IPS DF 19.7 (cell line): ENCODE data around the gene LILRA1.
"Not testable (repeated sequence)": the region's sequence is repeated elsewhere in the genome, so short reads cannot be mapped to it uniquely, and the experiment has no call there.

Source experiments
- DNase-seq: peaks from one replicate; pipeline ENCODE4 v3.0.0-alpha.2; 2013; ENCODE audit warnings: low read depth, low spot score

Gene LILRA1

GRCh38 chr19:54593445-54593844 is at the start of gene LILRA1:
Gene LILRA1 (plus strand): TSS chr19:54593632. CDS start chr19:54594245, 613 bp downstream.
- not testable (repeated sequence) for DNase-seq

DNA sequence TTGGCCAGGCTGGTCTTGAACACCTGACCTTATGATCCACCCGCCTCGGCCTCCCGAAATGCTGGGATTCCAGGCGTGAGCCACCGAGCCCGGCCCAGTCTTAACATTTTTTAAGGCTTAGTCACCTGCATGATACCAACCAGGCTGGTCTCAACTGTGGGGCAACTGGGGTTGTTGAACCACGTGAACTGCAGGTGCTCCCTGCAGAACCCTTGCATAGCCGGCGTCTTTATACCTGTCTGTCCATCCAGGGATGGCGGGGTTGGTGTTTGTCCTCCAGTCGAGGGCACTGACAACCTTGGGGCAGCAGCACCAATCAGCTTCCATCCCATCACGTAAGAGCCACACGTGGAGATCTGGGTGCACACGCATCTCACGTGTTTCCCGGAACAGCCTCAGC is 44.6 kb upstream of the LILRA1 start:
- no peak for DNase-seq

- no peak for DNase-seq
Observed at GRCh38 chr19:54549224-54549623, 44.2 kb upstream of the LILRA1 start.

DNA sequence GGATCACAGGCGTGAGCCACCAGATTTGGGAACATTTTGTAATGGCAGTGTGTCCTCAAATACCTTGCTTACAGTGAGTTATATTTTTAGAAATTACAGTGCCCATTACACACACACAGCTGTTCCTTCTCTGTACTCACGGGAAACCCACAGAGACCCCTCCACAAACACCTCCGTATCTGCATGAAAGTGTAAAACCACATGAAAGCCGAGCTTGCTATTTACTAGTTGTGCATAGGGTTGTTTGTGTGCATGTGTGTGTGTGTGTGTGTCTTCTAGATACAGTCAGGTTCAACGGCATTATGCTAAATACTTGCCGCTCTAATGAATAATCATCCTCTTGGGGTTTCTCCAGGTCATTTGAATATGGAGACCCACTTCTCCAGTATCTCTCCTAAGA is 42.1 kb upstream of the LILRA1 start:
- no peak for DNase-seq

GRCh38 chr19:54551950-54552912 is 41.2 kb upstream of the LILRA1 start:
- no peak for DNase-seq

DNA sequence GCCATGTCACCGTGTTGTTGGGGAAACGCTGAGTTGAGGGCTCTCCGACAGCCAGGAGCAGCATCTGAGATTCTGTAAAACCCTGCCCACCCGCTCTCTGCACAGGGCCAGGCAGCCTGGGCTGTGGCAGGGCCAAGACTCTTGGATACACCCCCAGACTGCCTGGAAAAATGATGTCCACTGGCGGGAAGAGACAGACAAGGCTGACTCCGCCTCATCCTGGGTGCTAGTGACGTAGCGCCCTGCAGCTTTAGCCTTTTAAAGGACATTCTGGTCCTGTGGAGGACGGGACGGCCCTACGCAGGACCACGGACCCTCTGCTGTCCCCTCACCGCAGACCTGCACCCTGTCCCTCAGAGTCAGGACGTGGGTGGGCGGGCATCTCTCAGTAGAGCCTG is 40.5 kb upstream of the LILRA1 start:
- no peak for DNase-seq

DNA sequence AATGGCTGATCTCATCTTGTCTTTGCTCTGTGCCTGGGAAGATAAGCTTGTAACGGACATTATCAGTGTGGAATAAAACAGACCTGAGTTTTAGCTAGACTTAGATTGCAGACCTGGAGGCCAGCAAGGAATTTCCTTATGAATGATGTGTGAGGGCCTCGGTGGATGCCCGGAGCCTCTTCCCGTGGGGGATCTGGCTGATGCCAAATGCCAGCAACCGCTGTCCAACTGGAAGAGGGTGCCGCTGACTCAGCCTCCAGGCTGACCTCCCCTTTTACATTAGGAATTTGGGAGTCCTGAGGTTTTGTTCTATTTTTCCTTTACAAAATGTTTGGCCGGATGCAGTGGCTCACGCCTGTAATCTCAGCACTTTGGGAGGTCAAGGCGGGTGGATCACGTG is 39.4 kb upstream of the LILRA1 start:
- no peak for DNase-seq

- no peak for DNase-seq
Observed at GRCh38 chr19:54554896-54555295, 38.5 kb upstream of the LILRA1 start.

DNA sequence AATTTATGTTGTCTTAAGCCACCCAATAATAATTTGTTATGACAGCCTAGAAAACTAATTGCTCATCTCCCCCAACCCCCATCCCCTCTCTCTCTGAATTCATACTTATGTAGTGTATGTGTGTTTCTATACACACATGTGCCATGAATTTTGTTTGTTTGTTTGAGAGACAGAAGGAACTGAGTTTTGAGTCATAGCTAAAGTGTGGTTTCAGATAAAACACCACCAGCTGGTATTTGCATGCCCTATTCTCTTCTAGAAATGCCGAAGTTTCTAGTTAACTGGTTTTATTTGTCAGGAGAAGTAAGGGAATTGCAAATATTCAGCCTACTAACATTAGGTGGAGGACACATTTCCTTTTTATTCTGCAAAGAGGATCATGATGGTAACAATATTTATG is 37.2 kb upstream of the LILRA1 start:
- no peak for DNase-seq

GRCh38 chr19:54558339-54558738 is 35.1 kb upstream of the LILRA1 start:
- DNase-seq: no peak

DNA sequence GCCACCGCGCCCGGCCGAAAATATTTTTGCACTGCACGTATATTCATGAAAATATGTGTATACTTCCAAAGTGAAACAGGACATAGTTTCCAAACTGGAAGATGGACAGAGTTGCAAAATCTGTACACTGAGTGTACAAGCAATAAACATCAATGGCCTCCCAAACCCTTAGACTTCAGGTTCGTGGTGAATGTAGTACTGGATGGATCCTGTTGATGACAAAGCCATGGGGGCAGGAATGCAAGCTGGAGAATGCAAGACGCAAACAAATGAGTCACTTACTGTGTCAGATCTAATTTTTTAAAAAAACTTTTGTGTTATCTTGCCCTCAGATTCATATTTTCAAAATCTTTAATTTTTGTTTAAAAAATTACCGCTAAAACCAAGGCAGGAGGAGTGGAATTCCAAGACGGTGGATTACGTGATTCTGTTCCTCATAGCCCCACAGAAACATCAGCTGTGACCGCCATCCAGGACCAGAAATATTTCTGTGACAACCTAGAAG is 32.5 kb upstream of the LILRA1 start:
- DNase-seq: no peak

- DNase-seq: no peak
Observed at GRCh38 chr19:54561840-54562239, 31.6 kb upstream of the LILRA1 start.

GRCh38 chr19:54563206-54563605 is 30.2 kb upstream of the LILRA1 start:
- DNase-seq: not testable (repeated sequence)

- no peak for DNase-seq
Observed at GRCh38 chr19:54570316-54570715, 23.1 kb upstream of the LILRA1 start.

DNA sequence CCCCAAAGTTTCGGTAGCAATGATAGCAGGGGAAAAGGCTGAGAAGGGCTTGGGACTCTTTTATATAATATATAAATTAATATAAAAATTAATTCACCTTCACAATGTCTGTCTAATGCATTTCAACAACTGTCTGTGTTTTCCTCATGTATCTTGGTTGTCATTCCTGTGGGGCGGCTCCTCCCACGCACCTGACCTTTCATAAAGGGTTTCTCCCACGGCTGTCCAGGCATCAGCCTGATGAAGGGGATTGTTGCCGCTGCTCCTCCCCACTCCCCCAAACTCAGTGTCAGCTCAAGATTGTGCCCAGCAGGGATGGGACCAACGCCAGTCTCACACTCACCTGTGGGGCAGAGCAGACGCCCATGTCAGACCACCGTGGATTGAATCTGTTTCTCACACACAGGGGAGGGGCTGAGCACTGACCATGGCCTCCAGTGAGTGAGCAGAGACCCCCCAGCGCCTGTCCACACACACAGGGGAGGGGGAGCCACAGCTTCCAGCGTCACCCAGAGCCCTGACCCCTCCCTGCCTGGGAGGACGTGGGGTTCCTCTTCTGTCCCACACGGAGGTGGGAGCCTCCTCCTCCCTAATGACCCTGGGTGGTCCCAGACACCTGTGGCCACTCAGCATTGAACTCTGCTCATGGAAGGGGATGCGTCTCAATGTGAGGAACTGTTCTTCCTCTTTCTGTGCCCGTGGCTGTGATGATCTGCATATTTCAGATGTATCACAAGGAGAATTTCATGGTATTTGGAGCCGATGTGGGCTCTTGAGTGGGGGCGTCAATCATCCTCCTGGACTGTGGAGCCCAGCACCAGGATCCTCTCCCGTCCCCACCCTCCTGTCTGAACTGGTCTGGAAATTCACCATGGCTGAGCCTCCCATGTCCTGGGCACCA is 21.5 kb upstream of the LILRA1 start:
- DNase-seq: not testable (repeated sequence)

DNA sequence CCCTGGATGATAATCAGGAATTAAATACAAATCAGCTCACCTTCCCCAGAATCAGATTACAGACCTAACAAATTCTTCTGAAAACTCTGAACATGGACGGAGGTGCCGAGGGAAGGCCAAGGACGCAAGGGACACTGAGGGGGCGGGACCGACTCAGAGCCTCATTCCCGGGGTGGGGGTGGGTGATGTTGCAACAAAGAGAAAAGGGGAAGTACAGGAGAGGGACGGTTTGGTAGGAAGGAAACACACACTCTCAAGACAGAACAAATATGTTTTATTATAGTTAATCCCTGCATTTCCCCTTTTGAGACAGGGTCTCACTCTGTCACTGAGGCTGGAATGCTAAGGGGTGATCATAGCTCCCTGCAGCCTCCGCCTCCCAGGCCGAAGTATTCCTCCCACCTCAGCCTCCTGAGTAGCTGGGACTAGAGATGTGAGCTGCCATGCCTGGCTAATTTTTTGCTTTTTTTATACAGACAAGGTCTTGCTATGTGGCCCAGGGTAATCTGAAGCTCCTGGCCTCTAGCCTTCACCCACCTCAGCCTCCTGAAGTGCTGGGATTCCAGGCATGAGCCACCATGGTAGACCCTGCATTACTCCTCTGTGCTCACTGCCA is 20.6 kb upstream of the LILRA1 start:
- no peak for DNase-seq

DNA sequence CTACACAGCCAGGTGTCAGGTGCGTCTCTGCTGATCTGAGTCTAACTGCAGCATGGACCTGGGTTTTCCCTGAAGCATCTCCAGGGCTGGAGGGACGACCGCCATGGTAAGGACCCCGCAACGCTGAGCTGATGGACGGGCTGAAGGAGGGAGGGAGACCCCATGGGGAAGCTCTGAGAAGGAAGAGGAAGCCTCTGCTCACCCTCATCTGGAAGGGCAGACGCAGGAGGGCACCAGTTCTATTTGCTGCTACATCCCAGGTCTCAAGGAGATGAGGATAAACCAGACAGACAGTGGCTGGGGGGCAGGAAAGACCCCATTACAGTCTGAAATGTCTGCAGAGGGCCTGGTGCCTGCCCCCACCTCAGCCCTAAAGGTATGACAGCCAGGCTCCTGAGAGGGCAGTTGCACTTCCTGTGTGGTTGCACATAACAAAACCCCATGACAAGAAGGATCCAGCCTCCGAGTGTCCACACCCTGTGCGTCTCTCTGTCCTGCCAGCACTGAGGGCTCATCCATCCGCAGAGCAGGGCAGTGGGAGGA is 20.0 kb upstream of the LILRA1 start, which contains the start of gene LILRA2:
Gene LILRA2 (plus strand): TSS at position 461 of the 543 bp plus-strand sequence. CDS start 89 bp downstream, outside the sequence.
- DNase-seq: no peak

DNA sequence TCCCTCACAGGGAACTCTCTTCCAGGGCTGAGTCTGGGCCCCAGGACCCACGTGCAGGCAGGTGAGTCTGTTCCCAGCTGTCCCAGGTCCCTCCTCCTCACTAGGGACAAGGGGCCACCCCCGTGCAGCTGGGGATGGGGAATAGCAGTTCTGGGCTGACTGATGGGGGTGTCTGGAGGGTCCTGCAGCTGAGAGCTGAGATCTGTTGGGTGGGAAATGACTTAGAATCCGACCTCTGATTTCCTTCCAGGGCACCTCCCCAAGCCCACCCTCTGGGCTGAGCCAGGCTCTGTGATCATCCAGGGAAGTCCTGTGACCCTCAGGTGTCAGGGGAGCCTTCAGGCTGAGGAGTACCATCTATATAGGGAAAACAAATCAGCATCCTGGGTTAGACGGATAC is 19.4 kb upstream of the LILRA1 start:
- no peak for DNase-seq

GRCh38 chr19:54574527-54575056 is 18.8 kb upstream of the LILRA1 start:
- no peak for DNase-seq

- DNase-seq: not testable (repeated sequence)
Observed at GRCh38 chr19:54575205-54575604, 18.2 kb upstream of the LILRA1 start.

DNA sequence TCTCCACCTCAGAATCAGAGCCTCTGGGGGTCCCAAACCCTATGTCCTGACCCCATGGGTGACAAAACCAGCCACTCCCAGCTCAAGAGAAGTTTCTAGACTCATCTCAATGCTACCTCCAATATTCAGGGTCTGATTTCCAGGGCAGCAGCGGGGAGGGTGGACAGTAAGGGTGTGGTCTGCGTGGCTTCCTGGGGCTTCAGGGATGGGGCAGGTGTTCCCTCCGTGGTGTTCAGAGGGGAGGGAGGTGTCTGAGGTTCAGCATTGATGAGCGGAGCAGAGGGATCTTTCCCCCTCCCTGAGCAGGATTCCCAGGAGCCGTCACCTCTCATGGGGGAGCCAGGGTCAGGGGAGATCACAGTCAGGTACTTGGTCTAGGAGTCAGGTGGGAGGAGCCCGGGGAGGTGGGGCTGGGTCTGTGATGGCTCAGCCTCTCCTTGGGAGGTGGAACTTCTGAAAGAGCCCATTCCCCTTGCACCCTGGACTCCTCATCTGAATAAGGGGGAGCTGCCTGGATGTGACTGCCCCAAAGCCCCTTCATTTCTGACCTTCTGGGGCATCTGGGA is 16.9 kb upstream of the LILRA1 start:
- DNase-seq: no peak
